K562 (cell line): ENCODE results near the gene COA4. TPM values are rescaled to one million over a fixed set of nuclear protein-coding genes. Genes with fewer than 3 reads are reported as not detected.

ENCODE experiments used
- ATAC-seq: fragments of 200-7000 bp; cut with Tn5 transposase; 3 replicates; pipeline ENCODE4 v1.9.1; 2020; ENCODE audit warnings: moderate library complexity
- BruUV-seq: library from RNA; stranded (reverse); fragments of 400-500 nt; replicated peaks from 2 replicates; lab custom pipeline; 2021; lab: Mats Ljungman, UMichigan
- CTCF ChIA-PET: fragments of 300-600 bp; formaldehyde crosslinking; extraction: SDS; loops from one replicate; lab custom pipeline; 2021; ENCODE audit warnings: low intra/inter-chr PET ratio; lab: Yijun Ruan, JAX
- POLR2A ChIA-PET: fragments of 300-600, 350-650 bp; sonication (Branson Sonifier 250); formaldehyde crosslinking; extraction: SDS; loops from one replicate; lab custom pipeline; 2021; ENCODE audit warnings: antibody characterized with exemption, inconsistent platforms; lab: Yijun Ruan, JAX
- DNase-seq, 4 experiments: peaks; one replicate each; pipeline versions ENCODE4 v3.0.0 to v3.0.0-alpha.2; 2011 to 2018; ENCODE audit warnings: low spot score in 3 of 4, mixed read lengths in 3 of 4; ENCODE audit errors: extremely low read depth in 1 of 4
- FAIRE-seq: peaks from 2 replicates; lab custom pipeline; 2011; peaks lifted over from hg19 to GRCh38; lab: Jason Lieb, UNC
- H2AFZ ChIP-seq: 2 replicates; pipeline ENCODE4 v1.6.0; 2011; ENCODE audit warnings: low read depth, low read length, control low read depth, inconsistent platforms
- H3K27ac ChIP-seq: fragments of 200-600 bp; 3 replicates; pipeline ENCODE4 v1.8.0; 2011; ENCODE audit warnings: low read depth, mild to moderate bottlenecking, control low read depth, inconsistent platforms, low read length, moderate library complexity, mixed read lengths; ENCODE audit errors: extremely low read depth
- H3K27me3 ChIP-seq, 2 experiments: fragments of 300-600 bp in 1 of 2; 2 replicates in 1 of 2; 3 replicates in 1 of 2; pipeline versions ENCODE4 v1.6.0 to v1.8.0; 2011; ENCODE audit warnings: inconsistent platforms in 2 of 2, low read length in 2 of 2, mild to moderate bottlenecking in 1 of 2, mixed read lengths in 1 of 2, moderate library complexity in 1 of 2; ENCODE audit not compliant: control insufficient read depth in 2 of 2, insufficient read depth in 2 of 2
- H3K36me3 ChIP-seq: fragments of 300-600 bp; 3 replicates; pipeline ENCODE4 v1.8.0; 2011; ENCODE audit warnings: mild to moderate bottlenecking, low read length, inconsistent platforms; ENCODE audit not compliant: control insufficient read depth, insufficient read depth
- H3K4me1 ChIP-seq, 2 experiments: fragments of 200-600 bp in 1 of 2; replicated peaks in 1 of 2; 2 replicates in 1 of 2; 3 replicates in 1 of 2; pipeline versions ENCODE4 v1.5.1 to v1.8.0; 2011; ENCODE audit warnings: inconsistent platforms in 2 of 2, low read length in 2 of 2, mild to moderate bottlenecking in 1 of 2, mixed read lengths in 1 of 2, moderate library complexity in 1 of 2; ENCODE audit not compliant: control insufficient read depth in 2 of 2, insufficient read depth in 2 of 2
- H3K4me2 ChIP-seq: 2 replicates; pipeline ENCODE4 v1.6.1; 2011; ENCODE audit warnings: low read length, control low read depth, inconsistent platforms, mixed read lengths; ENCODE audit not compliant: insufficient read depth
- H3K4me3 ChIP-seq: fragments of 200-600 bp; sonication (generic), shearing (Covaris generic); 2 replicates; pipeline ENCODE4 v1.5.1; 2016; ENCODE audit warnings: control low read depth, inconsistent platforms
- H3K79me2 ChIP-seq: fragments of 200-600 bp; 3 replicates; pipeline ENCODE4 v1.8.0; 2011; ENCODE audit warnings: low read length, inconsistent platforms; ENCODE audit not compliant: control insufficient read depth, insufficient read depth
- H3K9ac ChIP-seq, 2 experiments: 2 replicates each; pipeline versions ENCODE4 v1.6.0 to v1.6.1; 2011; ENCODE audit warnings: low read depth in 2 of 2, low read length in 2 of 2, control low read depth in 1 of 2, inconsistent platforms in 1 of 2, mild to moderate bottlenecking in 1 of 2, mixed read lengths in 1 of 2; ENCODE audit not compliant: insufficient read depth in 1 of 2
- H3K9me1 ChIP-seq: one replicate; pipeline ENCODE4 v1.6.0; 2011; ENCODE audit warnings: inconsistent platforms, mild to moderate bottlenecking, low read length, moderate library complexity; ENCODE audit not compliant: control insufficient read depth, insufficient read depth
- H3K9me3 ChIP-seq: replicated peaks from 2 replicates; pipeline ENCODE4 v1.5.1; 2011; ENCODE audit warnings: low read depth, low read length, inconsistent platforms; ENCODE audit not compliant: control insufficient read depth, insufficient read depth
- H4K20me1 ChIP-seq: replicated peaks from 2 replicates; pipeline ENCODE4 v1.6.1; 2011; ENCODE audit warnings: low read length, inconsistent platforms, mixed read lengths; ENCODE audit not compliant: control insufficient read depth, insufficient read depth
- CTCF ChIP-seq, 3 experiments: IDR thresholded peaks in 2 of 3; conservative IDR thresholded peaks in 1 of 3; 2 replicates each; pipeline ENCODE4 v1.5.1; 2011 to 2012; ENCODE audit warnings: low read length in 3 of 3, mild to moderate bottlenecking in 3 of 3, control low read depth in 2 of 3, improper control_type of control experiment in 1 of 3, inconsistent platforms in 1 of 3, low read depth in 1 of 3, mixed read lengths in 1 of 3, moderate library complexity in 1 of 3; ENCODE audit not compliant: insufficient read depth in 2 of 3
- HDAC6 ChIP-seq: IDR thresholded peaks from 2 replicates; pipeline ENCODE4 v1.6.1; 2012; ENCODE audit warnings: low read depth, mild to moderate bottlenecking, control low read depth, inconsistent platforms, low read length, moderate library complexity
- KLF6 ChIP-seq: fragments of 250-450 bp; sonication (Bioruptor Pico); IDR thresholded peaks from 2 replicates; pipeline ENCODE4 v1.4.0; 2020; ENCODE audit warnings: mild to moderate bottlenecking, moderate library complexity, borderline replicate concordance
- NR3C1 ChIP-seq: sonication (generic); formaldehyde crosslinking; IDR thresholded peaks from 2 replicates; pipeline ENCODE4 v1.8.1; 2022; ENCODE audit warnings: missing genetic modification reagents
- RBM25 ChIP-seq: fragments of 200-400 bp; formaldehyde crosslinking; IDR thresholded peaks from 2 replicates; pipeline ENCODE4 v1.6.1; 2018; ENCODE audit warnings: low read length, low read depth, moderate library complexity; ENCODE audit not compliant: severe bottlenecking
- SMARCA4 ChIP-seq: fragments of 450-650 bp; IDR thresholded peaks from 2 replicates; pipeline ENCODE4 v1.6.1; 2016
- SOX6 ChIP-seq: fragments of 450-650 bp; IDR thresholded peaks from 2 replicates; pipeline ENCODE4 v1.6.1; 2014; ENCODE audit warnings: mild to moderate bottlenecking
- TFAP4 ChIP-seq: sonication (generic); formaldehyde crosslinking; IDR thresholded peaks from 2 replicates; pipeline ENCODE4 v1.8.0; 2022; ENCODE audit warnings: missing genetic modification reagents, mild to moderate bottlenecking, moderate library complexity, borderline replicate concordance
- THRB ChIP-seq: fragments of 450-650 bp; formaldehyde crosslinking; conservative IDR thresholded peaks from 2 replicates; pipeline ENCODE4 v1.4.0; 2022; ENCODE audit warnings: mild to moderate bottlenecking, missing genetic modification characterization
- TRIM24 ChIP-seq, 2 experiments: fragments of 450-650 bp; IDR thresholded peaks; 2 replicates each; pipeline ENCODE4 v1.6.1; 2016
- ZNF431 ChIP-seq: sonication (generic); formaldehyde crosslinking; IDR thresholded peaks from 2 replicates; pipeline ENCODE4 v1.8.0; 2022; ENCODE audit warnings: mild to moderate bottlenecking, missing genetic modification reagents
- ZNF639 ChIP-seq, 2 experiments: fragments of 200-800 bp in 1 of 2; sonication (Bioruptor generic) in 1 of 2; sonication (generic) in 1 of 2; formaldehyde crosslinking in 1 of 2; IDR thresholded peaks in 1 of 2; conservative IDR thresholded peaks in 1 of 2; 2 replicates each; pipeline versions ENCODE4 v1.5.0 to v1.6.1; 2016 to 2020; ENCODE audit warnings: missing compliant biosample characterization in 1 of 2, missing genetic modification characterization in 1 of 2, missing genetic modification reagents in 1 of 2
- WGBS: fragments of 100-300 bp; shearing (Covaris generic); methylation state at CpG from one replicate; pipeline ENCODE4 v1.1.6; 2016; ENCODE audit warnings: low coverage, mixed read lengths; ENCODE audit not compliant: insufficient coverage; ENCODE audit errors: missing lambda C conversion rate; 5-methylcytosine and 5-hydroxymethylcytosine counted together
- in situ Hi-C: fragments of 300-500 bp; cut with MboI; formaldehyde crosslinking; loops from 4 replicates; pipeline ENCODE4 v1.15.0; 2018; ENCODE audit warnings: inconsistent platforms, mixed read lengths
- intact Hi-C: fragments of 100-400 bp; cut with micrococcal nuclease; formaldehyde crosslinking; loops from 2 replicates; pipeline ENCODE4 v1.14.2; 2022
- polyA plus RNA-seq, 8 experiments: library from polyadenylated mRNA; depleted of rRNA in 4 of 8; stranded (reverse) in 5 of 8; unstranded in 3 of 8; fragments of >200 nt; fragmentation: Nextera tagmentation in 2 of 8; fragmentation: Illumina TruSeq in 1 of 8; extraction: Ambion mirVana in 2 of 8; extraction: Trizol in 1 of 8; gene quantifications; 2 replicates each; pipeline versions ENCODE4 v1.2.1 to v1.2.3, GENCODE V29; 2011 to 2014; ENCODE audit warnings: inconsistent platforms in 1 of 8, missing spikeins in 1 of 8
- total RNA-seq, 7 experiments: library from RNA; depleted of rRNA in 6 of 7; stranded (reverse); fragments of >200 nt in 6 of 7; fragmentation: Illumina TruSeq in 2 of 7; extraction: Trizol in 2 of 7; gene quantifications; 2 replicates each; pipeline versions ENCODE4 v1.2.1 to v1.2.3, GENCODE V29; 2011 to 2021; ENCODE audit warnings: low replicate concordance in 1 of 7

COA4 gene
- total and polyA plus RNA-seq, 9 of the 15 experiments (the other 6 are each of a cell fraction or from before 2014, with no cell fraction given) = 108 to 255 (median 152) TPM

- TF ChIP-seq CTCF (IDR thresholded peaks at IDR 0.05 in 2 of 3, conservative IDR thresholded peaks at IDR 0.05 in 1 of 3; ENCODE audit: insufficient read depth in 2 of 3, low read depth in 1 of 3, low read length in 3 of 3) = no peak
- TF ChIP-seq NR3C1 (CRISPR knock-in tag) = no peak
- no peak for TF ChIP-seq THRB (CRISPR knock-in tag)
Measured at GRCh38 chr11:73856031-73856567, 20.5 kb downstream of the COA4 start (continued).

- Histone ChIP-seq H3K9ac (no peak overlapping the region), H3K9me3 (no peaks in the 10 kb centered on the region), H3K36me3 (peaks cover 24% of the 10 kb centered on the region), H3K4me3 (no peak overlapping the region), H3K27me3 (no peaks in the 10 kb centered on the region), H4K20me1 (no peaks in the 10 kb centered on the region), H3K79me2 (no peaks in the 10 kb centered on the region), H2AFZ (no peak overlapping the region), H3K4me2 (no peak overlapping the region), H3K9me1 (no peaks in the 10 kb centered on the region), H3K27ac (no peak overlapping the region), H3K4me1 (peaks cover 7 to 13% of the 10 kb centered on the region in 2 experiments)
- intact Hi-C loops (no loop called here), in situ Hi-C loops (no loop called here)
- FAIRE-seq = no peak
- CTCF ChIA-PET = no interaction called here
- 92% methylated on average over 1 of the region's 1 CpG for WGBS
- BruUV-seq = no TSS peak
- DNase-seq = no peak
- ATAC-seq = no peak
- POLR2A ChIA-PET = interaction anchor here (0.6 to 4.3 kb wide), 6 partner anchors 8 to 75 kb away, joined by 3 to 20 read pairs (median 4); no protein-coding TSS in a partner anchor
- TF ChIP-seq KLF6 (no peak), SMARCA4 (no peak), HDAC6 (no peak), ZNF639 (CRISPR knock-in tag; conservative IDR thresholded peaks at IDR 0.05 in 1 of 2, IDR thresholded peaks at IDR 0.05 in 1 of 2) (no peak), SOX6 (no peak), ZNF431 (no peak), TRIM24 (IDR thresholded peaks at IDR 0.05) (no peak), RBM25 (no peak), TFAP4 (CRISPR knock-in tag) (no peak)
Measured at GRCh38 chr11:73854680-73855079, 22.0 kb downstream of the COA4 start.
